Activated CD4-positive, CD25-positive, alpha-beta regulatory T cell treated with anti-CD3 and anti-CD28 coated beads, Interleukin-2, amount 50 U/mL, for 24 hours (primary cell): Measurements from ENCODE around the gene PFN3.

Experiments used
- ATAC-seq, 2 donors: fragments of 150-1000 bp; cut with Tn5 transposase; one replicate each; pipeline ENCODE4 v1.10.0; 2021; ENCODE audit warnings: mild to moderate bottlenecking in 1 of 2, moderate library complexity in 1 of 2

The PFN3 gene

DNA sequence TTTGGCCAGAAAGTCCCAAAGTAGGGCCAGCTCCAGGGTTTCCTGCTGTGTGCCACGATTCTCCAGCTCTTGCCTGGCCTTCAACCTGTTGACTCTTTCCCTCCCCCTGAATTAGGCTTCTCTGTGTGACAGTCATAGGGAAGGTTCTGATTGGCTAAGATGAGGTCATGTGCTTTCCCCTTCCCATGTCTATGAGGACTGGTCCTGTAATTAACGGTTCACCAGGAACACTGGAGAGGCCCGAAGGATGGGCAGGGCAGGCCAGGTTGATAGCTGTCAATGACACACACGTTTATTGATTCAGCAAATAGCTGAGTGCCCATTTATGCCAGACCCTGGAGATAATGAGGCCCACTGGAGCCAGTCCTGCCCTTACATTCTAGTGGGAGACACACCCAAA, 37.2 kb upstream of the PFN3 start:
- no peak for ATAC-seq

DNA sequence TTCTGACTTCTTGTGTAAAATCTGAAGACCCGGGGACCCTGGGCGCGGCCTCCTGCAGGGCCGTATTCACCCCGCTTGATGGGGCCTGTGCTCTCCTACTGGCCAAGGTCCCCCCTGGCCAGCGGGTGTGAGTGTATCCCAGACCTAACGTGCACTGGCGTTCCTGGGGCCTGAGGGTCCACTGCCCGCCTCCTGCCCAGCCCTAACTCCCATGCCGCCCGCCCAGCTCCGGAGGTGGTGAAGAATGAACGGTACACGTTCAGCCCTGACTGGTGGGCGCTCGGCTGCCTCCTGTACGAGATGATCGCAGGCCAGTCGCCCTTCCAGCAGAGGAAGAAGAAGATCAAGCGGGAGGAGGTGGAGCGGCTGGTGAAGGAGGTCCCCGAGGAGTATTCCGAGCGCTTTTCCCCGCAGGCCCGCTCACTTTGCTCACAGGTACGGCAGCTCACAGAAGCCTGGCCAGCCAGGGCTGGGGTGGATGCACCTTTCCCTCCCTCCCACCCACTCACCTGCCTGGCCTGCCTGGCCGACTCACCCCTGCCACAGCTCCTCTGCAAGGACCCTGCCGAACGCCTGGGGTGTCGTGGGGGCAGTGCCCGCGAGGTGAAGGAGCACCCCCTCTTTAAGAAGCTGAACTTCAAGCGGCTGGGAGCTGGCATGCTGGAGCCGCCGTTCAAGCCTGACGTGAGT, 35.5 kb upstream of the PFN3 start:
- no peak for ATAC-seq

DNA sequence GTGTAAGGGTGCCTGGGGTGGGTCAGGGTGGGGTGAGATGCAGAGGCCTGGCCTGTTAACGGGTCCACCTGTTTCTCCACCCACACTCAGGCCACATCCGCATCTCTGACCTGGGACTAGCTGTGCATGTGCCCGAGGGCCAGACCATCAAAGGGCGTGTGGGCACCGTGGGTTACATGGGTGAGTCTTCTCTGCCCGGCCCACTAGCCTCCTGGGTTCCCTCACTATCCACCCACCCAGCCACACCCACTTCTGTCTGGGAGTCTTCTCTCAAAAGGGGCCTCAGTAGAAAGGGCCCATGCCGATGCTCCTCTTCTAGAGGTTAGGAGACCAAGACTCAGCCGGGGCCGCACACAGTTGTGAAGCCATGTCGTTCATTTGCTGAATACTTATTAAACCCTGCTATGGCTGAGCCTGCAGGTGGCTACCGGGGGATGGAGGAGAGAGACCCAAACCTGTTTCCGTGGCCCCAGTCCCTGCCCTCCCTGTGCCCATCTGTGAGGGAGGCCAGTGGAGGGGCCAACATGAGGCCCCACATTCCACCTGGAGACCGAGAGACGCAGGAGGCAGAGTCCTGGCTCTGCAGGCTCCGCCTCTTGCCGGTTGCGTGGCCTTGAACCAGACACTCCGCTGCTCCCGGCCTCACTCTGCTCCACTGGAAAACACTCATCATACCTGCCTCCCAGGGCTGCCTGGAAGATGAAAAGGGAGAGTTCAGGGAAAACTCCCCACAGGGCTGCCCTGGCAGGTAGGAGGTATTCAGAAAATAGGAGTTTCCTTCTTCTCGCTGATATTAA, 34.7 kb upstream of the PFN3 start:
- no peak for ATAC-seq

DNA sequence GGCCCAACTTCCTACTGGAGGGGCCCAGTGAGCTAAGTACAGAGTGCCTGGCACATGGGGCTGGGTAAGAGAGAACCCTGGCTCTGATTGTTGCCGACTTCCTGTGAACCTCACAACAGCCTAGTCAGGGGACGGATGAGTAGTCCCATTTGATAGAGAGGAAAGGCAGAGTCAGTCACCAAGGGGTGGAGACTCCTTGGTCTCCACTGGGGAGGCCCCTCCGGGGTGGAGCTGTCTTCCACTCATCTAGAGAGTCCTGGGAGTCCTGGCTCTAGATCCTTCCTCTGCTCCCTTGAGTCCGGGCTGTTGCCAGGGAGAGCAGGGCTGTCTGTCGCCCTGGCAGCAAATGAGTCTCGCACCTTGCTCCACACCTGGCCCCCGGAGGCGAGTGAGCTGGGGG, 34.0 kb upstream of the PFN3 start:
- peak; percentile 77 to 80 for ATAC-seq

DNA sequence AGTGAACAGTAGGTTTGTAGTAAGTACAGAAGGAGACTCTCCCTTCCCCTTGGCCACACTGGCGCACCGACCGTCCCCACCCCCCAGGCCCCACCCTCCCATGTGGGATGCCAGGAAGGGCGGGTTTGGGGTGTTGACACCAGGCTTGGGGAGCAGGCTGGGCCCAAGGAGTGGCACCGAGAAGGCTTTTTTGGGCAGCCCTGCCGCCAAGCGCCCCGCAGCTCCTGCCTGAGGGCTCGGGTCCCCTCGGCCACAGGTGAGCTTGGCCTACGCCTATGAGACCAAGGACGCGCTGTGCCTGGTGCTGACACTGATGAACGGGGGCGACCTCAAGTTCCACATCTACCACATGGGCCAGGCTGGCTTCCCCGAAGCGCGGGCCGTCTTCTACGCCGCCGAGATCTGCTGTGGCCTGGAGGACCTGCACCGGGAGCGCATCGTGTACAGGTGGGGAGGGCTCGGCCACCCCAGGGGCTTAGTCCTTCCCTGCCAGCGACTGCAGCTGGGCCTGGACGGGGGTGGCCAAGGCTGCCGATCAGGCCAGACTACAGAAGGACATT, 33.3 kb upstream of the PFN3 start:
- ATAC-seq, result no peak

DNA sequence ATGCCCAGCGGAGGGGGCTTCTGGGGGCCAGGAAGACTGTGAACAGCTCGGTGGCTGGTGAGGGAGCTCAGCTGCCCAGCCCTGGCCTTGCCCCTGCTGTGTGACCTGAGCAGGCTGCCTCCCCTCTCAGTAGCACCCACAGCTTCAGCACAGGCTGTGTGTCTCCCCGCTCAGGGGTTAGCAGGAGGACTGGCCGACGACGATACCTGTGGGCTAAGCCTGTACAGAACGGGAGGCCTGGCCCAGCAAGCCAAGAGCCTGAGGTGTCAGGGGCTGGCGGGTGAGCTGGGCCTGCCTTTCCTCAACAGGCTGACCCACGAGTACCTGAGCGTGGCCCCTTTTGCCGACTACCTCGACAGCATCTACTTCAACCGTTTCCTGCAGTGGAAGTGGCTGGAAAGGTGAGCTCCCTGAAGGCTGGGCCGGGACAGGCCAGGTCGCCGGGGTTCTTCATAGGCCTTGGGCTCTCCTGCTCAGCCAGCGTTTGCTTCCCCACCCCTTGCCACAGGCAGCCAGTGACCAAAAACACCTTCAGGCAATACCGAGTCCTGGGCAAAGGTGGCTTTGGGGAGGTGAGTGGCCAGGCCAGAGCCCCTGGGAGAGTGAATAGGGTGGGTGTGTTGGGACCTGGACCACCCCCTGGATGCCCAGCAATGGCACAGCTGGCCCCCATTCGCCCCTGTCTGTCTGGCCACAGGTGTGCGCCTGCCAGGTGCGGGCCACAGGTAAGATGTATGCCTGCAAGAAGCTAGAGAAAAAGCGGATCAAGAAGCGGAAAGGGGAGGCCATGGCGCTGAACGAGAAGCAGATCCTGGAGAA, 32.6 kb upstream of the PFN3 start:
- no peak for ATAC-seq

DNA sequence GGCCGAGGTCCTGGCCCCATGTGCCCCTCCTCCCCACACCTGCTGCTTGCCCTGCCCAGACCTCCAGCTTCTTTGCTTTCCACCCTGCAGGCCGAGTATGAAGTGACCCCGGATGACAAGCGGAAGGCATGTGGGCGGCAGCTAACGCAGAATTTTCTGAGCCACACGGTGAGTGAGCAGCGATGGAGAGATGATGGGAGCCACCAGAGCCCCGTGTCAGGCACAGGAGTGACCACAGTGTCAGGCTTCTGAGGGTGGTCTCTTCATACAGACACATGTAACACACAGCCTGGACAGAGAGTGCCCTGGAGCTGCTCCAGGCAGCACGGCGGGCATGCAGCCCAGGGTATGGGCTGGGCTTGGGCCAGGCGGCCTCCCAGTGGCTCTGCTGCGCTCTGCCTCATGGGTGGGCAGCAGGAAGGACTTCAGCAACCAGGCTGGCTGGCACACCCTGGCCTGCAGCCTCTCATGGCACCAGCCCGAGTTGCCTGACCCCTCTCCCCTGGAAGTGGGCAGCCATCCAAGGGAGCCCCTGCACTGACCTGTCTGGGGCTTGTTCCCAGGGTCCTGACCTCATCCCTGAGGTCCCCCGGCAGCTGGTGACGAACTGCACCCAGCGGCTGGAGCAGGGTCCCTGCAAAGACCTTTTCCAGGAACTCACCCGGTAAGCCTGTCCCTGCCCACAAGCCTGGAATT, 31.8 kb upstream of the PFN3 start:
- ATAC-seq, result peak; percentile 3 to 11

DNA sequence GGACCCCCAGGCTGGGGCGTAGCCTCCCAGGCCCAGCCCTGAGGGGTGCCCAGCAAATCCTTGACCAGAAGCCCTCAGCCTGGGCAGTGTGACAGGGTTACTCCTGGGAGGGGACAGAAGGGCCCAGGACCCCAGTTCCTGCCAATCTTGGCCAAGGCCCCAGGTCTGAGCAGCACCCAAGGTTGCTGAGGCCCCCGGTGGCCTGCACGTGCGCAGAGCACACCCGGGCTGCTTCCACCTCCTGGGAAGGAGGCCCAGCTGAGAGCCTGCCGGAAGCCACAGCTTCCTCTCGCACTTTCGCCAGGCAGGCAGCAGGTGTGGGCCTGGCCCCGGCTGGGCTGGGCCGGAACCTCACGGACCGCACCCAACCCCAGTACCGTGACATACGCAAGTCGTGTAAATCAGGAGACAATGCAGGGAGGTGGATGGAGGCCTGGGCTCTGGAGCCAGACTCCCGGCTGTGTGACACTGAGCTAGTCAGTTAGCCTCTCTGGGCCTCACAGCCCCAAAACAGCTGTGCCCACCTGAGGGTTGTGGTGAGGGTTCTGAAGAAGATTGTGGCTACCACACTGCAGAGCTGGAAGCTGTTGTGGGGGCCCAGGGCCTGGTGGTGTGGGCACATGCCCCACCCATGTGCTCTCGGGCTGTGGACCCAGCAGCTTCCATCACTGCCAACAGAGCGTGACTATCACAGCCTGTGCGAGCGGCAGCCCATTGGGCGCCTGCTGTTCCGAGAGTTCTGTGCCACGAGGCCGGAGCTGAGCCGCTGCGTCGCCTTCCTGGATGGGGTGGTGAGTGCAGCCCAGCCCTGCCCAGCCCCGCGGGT, 31.1 kb upstream of the PFN3 start:
- ATAC-seq, result peak; percentile 42 to 43

DNA sequence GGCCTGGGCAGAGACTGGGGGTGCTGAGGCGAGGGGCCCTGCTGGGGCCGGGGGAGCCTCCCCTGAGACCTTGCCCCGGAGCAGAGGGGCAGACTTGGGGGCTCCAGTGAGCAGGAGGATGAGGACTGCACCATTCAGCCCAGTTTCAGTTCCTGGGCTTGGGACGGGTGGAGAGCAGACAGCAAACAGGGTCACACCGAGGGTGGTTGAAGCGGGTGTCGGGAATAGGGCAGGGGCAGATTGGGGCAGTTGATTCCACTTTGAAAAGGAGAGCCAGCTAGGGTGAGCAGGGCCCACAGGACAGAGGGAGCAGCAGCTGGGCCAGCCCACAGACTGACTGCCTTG, 30.5 kb upstream of the PFN3 start:
- no peak for ATAC-seq

DNA sequence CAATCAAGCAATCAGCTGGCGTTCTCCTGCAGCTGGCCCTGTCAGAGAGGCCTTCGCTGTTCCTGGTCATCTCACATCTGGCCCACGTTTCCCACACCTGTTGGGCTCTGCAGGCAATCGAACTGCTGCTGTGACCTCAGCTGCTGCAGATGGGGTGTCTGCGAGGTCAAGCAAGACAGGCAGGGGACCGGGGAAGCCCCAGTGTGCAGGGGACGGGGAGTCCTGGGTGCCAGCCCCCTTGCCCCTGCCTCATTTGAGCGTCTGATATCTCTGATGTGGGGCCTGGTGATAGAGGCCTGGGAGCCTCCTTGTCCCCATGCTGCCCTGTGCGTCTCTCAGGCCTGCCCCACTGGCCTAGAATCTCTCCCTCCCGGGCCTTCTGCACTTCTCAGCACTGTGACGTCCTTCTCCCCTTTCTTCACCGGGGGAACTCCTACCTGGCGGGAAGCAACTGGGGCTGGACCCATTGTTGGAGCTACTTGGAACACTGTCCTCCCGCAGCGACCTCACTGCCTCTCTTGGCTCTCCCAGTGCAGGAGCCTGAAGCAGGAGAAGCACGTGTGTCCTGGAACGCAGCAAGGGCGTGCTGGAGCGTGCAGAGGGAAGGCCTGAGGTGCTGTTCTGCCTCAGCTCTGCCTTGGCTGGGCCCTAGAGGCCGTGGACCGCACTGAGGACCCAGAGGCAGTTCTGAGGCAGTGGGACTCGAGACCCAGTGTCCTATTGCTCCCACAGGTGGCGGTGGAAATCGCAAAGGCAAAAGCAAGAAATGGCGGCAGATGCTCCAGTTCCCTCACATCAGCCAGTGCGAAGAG, 29.9 kb upstream of the PFN3 start:
- ATAC-seq, result no peak

DNA sequence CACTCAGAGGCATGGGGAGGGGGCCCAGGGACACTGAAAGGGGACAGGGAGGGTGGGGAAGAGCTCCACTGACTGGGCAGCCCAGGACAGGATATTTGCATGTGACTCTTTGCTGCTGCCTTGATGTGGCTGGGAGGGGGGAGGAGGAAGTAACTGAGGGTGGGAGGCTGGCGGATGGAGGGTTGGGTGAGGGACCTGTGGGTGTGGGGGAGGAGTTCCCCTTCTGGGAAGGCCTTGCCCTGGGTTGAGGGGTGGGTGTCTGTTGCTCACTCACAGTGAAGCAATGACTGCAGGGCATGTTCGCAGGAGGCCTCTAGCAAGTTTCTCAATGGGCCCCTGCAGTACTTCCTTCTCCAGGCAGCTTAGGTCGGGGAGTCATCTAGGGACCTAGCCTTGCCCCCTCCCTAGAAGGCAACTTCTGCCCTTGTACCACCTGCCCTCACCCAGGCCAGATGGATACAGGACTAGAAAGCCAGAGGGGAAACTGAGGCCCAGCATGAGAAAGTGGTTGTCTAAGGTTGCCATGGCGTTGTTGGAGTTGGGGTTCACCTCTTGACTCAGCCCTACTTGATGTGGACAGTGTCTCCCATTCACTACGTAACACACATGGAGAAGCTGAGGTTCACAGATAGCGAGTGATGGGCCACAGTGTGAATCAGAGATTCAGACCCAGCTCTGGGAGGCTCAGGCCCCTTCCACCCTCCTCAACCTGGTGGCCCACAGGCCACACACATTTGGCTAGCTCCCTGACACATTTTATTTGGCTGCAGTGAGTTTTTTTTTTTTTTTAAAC, 29.0 kb upstream of the PFN3 start:
- ATAC-seq, result peak; percentile 10 to 28

DNA sequence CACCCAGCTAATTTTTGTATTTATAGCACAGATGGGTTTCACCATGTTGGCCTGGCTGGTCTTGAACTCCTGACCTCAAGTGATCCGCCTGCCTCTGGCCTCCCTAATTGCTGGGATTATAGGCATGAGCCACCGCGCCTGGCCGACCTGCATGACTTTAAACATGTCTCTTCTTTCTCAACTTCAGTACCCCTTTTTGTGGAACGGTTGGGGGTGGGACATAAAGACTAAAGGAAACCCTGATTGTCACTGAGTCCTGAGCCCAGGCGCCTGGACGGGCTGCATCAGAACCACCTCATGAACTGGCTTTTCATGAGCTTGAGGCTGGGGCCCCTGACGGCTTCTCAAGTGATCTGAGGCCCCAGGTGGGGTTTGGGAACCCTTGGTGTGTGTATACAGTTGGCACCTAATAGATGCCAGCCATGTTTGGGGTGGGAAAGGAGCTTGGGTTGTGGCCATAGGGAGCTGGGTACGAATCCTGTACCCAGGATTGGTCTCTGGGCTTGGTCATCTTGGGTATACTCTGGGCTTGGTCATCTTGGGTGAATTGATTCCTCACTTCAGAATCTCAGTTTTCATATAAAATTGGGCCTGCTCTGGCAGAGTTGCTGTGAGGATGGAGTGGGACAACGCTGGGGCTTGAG, 28.2 kb upstream of the PFN3 start:
- ATAC-seq, result no peak

DNA sequence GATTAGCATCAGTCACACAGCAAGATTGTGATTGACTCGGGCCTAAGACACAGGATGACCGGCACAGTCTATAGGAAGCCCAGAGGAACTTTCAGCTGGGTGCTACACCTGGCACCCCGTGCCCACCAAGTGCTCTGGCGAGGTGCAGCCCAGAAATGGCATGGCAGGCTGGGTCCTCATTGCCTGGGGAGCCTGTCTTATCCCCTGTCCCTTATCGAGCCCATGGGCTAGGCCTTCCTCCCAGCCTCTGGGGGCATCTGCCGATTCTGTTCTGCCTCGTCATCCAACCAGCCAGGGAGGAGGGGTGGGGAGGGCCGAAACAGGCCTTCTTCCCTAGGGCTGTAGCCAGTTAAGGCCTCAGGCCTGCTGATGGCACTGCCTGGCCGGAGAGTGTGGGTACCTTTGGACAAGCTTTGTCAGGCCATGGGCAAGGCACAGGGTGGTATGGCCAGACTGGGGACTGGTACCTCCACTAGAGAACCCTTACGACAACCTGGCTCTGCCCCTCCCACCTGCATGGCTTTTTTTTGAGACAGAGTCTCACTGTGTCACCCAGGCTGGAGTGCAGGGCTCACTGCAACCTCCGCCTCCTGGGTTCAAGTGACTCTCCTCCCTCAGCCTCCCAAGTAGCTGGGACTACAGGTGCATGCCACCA, 27.6 kb upstream of the PFN3 start:
- no peak for ATAC-seq

DNA sequence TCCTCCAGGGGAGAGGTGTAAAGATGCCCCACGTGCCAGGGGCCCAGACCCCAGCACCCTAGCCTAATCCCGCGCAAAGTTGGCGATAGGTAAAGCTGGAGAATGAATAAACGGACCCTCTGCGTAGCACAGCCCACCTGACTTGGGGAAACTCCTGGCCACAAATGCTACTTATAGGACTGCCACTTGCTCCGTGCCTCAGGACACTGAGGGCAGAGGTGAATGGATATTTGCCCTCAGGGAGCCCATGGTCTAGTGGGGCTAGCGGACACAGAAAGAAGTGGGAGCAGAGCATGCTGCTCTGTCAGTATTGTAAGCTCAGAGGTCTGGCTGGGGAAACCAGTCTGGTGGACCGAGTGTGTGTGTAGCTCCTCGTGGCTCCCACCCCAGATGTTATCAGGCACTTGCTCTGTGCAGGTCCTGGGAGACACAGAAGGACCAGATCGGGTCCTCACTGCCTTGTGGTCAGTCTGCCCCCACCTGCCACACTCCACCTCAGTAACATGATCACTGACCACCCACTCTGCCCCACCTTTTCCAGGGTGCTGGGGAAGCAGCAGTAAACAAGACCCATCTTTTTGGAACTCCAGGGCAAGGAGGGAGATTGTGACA, 26.9 kb upstream of the PFN3 start:
- ATAC-seq, result no peak

DNA sequence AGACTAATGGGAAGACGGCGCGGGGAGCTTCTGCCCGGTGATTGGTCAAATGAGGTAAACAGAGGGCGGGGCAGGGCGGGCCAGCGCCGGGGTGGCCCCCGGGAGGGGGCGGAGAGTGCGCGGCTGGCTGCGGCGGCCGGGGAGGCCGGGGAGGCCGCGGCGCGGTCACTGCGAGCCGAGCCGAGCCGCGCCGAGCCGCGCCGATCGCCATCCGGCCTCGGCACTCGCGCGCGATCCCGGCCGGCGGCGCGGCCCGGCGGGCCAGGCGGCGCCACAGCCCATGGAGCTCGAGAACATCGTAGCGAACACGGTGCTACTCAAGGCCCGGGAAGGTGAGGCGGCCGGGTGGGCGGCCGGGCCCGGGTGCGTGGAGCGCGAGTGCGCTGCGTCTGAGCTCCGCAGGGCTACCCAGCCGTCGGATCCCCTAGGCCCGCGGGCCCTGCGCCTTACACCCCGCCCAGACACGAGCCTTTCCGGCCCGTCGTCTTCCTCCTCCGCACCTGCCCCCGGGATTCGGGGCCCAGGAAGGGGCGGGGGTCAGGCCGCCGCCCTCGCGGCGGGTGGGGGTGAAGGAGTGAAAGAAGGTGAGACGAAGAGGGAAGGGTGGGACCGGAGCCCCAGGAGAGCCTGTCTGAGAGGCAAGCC, 26.2 kb upstream of the PFN3 start, which contains the start of gene GRK6:
Gene GRK6 (plus strand): TSS at position 111 of the 645 bp plus-strand sequence. CDS start 170 bp downstream, at position 281.
- ATAC-seq, result peak; percentile 6 to 61

DNA sequence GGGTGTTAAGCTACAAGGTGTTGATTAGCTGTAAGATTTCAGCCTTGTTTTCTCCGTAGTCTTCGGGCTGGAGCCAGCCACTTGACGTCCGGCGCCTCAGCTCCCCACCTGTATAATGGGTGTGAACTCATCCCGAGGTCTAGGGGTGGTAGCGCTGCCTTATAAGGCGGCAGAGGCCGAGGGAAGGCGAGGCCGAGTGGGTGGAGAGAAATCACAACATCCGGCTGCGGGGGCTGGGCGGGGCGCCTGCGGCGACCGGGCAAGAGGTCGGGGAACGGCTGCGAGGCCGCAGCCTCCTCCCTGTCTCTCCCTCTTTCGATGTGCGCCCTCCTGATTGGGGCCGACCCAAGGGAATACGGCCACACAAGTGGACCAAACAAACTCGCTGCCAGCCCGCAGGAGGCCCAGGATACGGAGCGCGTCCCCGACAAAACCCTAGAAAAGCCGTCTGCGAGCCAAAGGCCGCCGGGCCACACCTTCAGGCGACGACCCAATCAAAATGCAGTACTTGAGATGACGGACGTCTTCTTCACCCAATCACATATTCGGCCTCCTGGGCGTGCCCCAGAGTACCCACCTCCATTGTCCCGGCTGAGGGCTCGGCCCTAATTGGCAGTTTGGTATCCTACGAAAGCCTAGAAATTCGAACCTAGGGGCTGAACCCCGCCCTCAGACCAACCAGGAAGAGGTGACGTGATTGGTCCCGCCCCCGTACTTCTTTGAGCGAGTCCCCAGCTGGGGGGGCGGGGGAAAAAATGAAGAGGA, 25.5 kb upstream of the PFN3 start:
- ATAC-seq, result peak; percentile 85 to 87
